Esophagus squamous epithelium (tissue), 5 donors: Measurements from ENCODE around the gene ZNF709. TPM values are rescaled to one million over a fixed set of nuclear protein-coding genes. Genes with fewer than 3 reads are reported as not detected.
"Not testable (repeated sequence)": the region's sequence is repeated elsewhere in the genome, so short reads cannot be mapped to it uniquely, and the experiment has no call there.

Experiments used
- DNase-seq: peaks from one replicate; lab custom pipeline; 2025; lab: John Stamatoyannopoulos, UW
- H3K27ac ChIP-seq, 4 donors: fragments of 200-600 bp; sonication (generic); one replicate each; pipeline ENCODE4 v1.5.1; 2016 to 2019; ENCODE audit warnings: mild to moderate bottlenecking in 1 of 4
- H3K27me3 ChIP-seq, 4 donors: fragments of 200-600 bp; sonication (generic); 1 replicate in 3 of 4; 2 replicates in 1 of 4; pipeline versions ENCODE4 v1.5.1 to v1.6.0; 2017 to 2021; ENCODE audit warnings: antibody characterized with exemption in 1 of 4
- H3K36me3 ChIP-seq, 3 donors: fragments of 200-600 bp; sonication (generic); one replicate each; pipeline ENCODE4 v1.5.1; 2016 to 2019
- H3K4me1 ChIP-seq, 3 donors: fragments of 200-600 bp; sonication (generic); one replicate each; pipeline ENCODE4 v1.5.1; 2017 to 2019
- H3K4me3 ChIP-seq, 4 donors: fragments of 200-600 bp; sonication (generic); 1 replicate in 3 of 4; 2 replicates in 1 of 4; pipeline ENCODE4 v1.5.1; 2016 to 2019; ENCODE audit warnings: mild to moderate bottlenecking in 2 of 4, moderate library complexity in 1 of 4
- H3K9me3 ChIP-seq, 3 donors: fragments of 200-600 bp; sonication (generic); one replicate each; pipeline ENCODE4 v1.5.1; 2016 to 2019
- CTCF ChIP-seq, 6 experiments: fragments of 450-650 bp in 4 of 6; fragments of 200-600 bp in 2 of 6; sonication (generic) in 2 of 6; IDR thresholded peaks; one replicate each; pipeline ENCODE4 v1.5.1; 2016 to 2019; ENCODE audit warnings: antibody characterized with exemption in 6 of 6, mild to moderate bottlenecking in 4 of 6, moderate library complexity in 4 of 6
- POLR2A ChIP-seq, 4 donors: fragments of 450-650 bp; IDR thresholded peaks; one replicate each; pipeline ENCODE4 v1.6.1; 2017; ENCODE audit warnings: antibody characterized with exemption in 4 of 4, mild to moderate bottlenecking in 4 of 4, moderate library complexity in 3 of 4
- WGBS, 2 donors: methylation state at CpG; one replicate each; pipeline ENCODE4 v1.1.5; 2018; 5-methylcytosine and 5-hydroxymethylcytosine counted together
- intact Hi-C: fragments of 100-400 bp; cut with DNase I; formaldehyde crosslinking; loops from one replicate; pipeline ENCODE4 v1.15.0; 2022
- total RNA-seq, 4 donors: library from RNA; depleted of rRNA; stranded (reverse); fragments of >200 nt; gene quantifications; one replicate each; pipeline ENCODE4 v1.1.0, GENCODE V29; 2016
- donor health status: DM: yes; HTN: yes; CAD: no.

The ZNF709 gene
- total RNA-seq, 4 donors from 2014 or later: 0.15 to 2.5 (median 1.6) TPM

- no peak overlapping the region for H3K27ac ChIP-seq
- WGBS, 2 donors: 93% methylated on average over 3 of the region's 3 CpGs
- no peaks in the 10 kb centered on the region for H3K4me1 ChIP-seq
- no peak for DNase-seq
- TF ChIP-seq CTCF (IDR thresholded peaks at IDR 0.05): no peak
- TF ChIP-seq POLR2A (IDR thresholded peaks at IDR 0.05): no peak
- H3K36me3 ChIP-seq: peaks cover 0 to 53% (median 0%) of the 10 kb centered on the region in 3 donors
- no peak overlapping the region for H3K4me3 ChIP-seq
- intact Hi-C loops: no loop called here
- H3K9me3 ChIP-seq: peaks cover 4 to 94% (median 53%) of the 10 kb centered on the region in 3 donors
- H3K27me3 ChIP-seq: no peaks in the 10 kb centered on the region
These were observed 19.8 kb downstream of the ZNF709 start for GRCh38 chr19:12464769-12465168.

GRCh38 chr19:12464139-12464538 is 20.5 kb downstream of the ZNF709 start:
- WGBS, 2 donors: 92 to 98% methylated on average over 6 of the region's 6 CpGs
- H3K4me1 ChIP-seq, H3K27ac ChIP-seq, intact Hi-C loops, H3K27me3 ChIP-seq, DNase-seq, H3K4me3 ChIP-seq: not testable (repeated sequence)
- Histone ChIP-seq H3K9me3 (peaks cover 4 to 90% (median 52%) of the 10 kb centered on the region in 3 donors), H3K36me3 (peaks cover 0 to 53% (median 0%) of the 10 kb centered on the region in 3 donors)

- intact Hi-C loops: no loop called here
- 34 to 38% methylated on average over 6 of the region's 6 CpGs for WGBS, 2 donors
- H3K9me3 ChIP-seq: peaks cover 0 to 41% (median 4%) of the 10 kb centered on the region in 3 donors
- no peak overlapping the region for H3K4me3 ChIP-seq
- TF ChIP-seq POLR2A (IDR thresholded peaks at IDR 0.05) (no peak), CTCF (IDR thresholded peaks at IDR 0.05) (no peak)
- peaks cover 0 to 14% (median 0%) of the 10 kb centered on the region in 3 donors for H3K4me1 ChIP-seq
- no peak for DNase-seq
- no peaks in the 10 kb centered on the region for H3K36me3 ChIP-seq
- no peaks in the 10 kb centered on the region for H3K27me3 ChIP-seq
- no peak overlapping the region for H3K27ac ChIP-seq
These were observed 31.1 kb downstream of the ZNF709 start for GRCh38 chr19:12453495-12453894.

- DNase-seq: no peak
- Histone ChIP-seq H3K4me1 (peaks cover 0 to 14% (median 0%) of the 10 kb centered on the region in 3 donors), H3K4me3 (no peak overlapping the region), H3K27ac (no peak overlapping the region), H3K27me3 (no peaks in the 10 kb centered on the region), H3K9me3 (peaks cover 0 to 38% (median 4%) of the 10 kb centered on the region in 3 donors), H3K36me3 (no peaks in the 10 kb centered on the region)
- 66 to 91% methylated on average over 8 to 10 of the region's 10 CpGs for WGBS, 2 donors
- intact Hi-C loops: no loop called here
- TF ChIP-seq POLR2A (IDR thresholded peaks at IDR 0.05) (no peak), CTCF (IDR thresholded peaks at IDR 0.05) (no peak)
These were observed 33.8 kb downstream of the ZNF709 start for GRCh38 chr19:12450844-12451243.

- no CpG with 5 or more reads among the region's 2 CpGs for WGBS, 2 donors
- Histone ChIP-seq H3K4me1 (peaks cover 0 to 9% (median 0%) of the 10 kb centered on the region in 3 donors), H3K27ac (no peak overlapping the region), H3K27me3 (no peaks in the 10 kb centered on the region), H3K4me3 (no peak overlapping the region), H3K9me3 (peaks cover 0 to 39% (median 4%) of the 10 kb centered on the region in 3 donors), H3K36me3 (no peaks in the 10 kb centered on the region)
- TF ChIP-seq CTCF (IDR thresholded peaks at IDR 0.05): no peak
- no peak for TF ChIP-seq POLR2A (IDR thresholded peaks at IDR 0.05)
- DNase-seq: no peak
- intact Hi-C loops: no loop called here
These were observed 35.8 kb downstream of the ZNF709 start for GRCh38 chr19:12448808-12449207.
